DMS114 treated with DMSO at 0.1 percent for 48 hours (cell line): Measurements from ENCODE around the gene SDK1.

Experiments
- DNase-seq: peaks from one replicate; lab custom pipeline; 2025; ENCODE audit not compliant: unreplicated experiment; lab: John Stamatoyannopoulos, UW

Gene SDK1

GRCh38 chr7:4057289-4057616 lies 756.2 kb downstream of the SDK1 start:
- DNase-seq = no peak

- DNase-seq = no peak
Observed at GRCh38 chr7:4058158-4058557, 757.1 kb downstream of the SDK1 start.

DNA sequence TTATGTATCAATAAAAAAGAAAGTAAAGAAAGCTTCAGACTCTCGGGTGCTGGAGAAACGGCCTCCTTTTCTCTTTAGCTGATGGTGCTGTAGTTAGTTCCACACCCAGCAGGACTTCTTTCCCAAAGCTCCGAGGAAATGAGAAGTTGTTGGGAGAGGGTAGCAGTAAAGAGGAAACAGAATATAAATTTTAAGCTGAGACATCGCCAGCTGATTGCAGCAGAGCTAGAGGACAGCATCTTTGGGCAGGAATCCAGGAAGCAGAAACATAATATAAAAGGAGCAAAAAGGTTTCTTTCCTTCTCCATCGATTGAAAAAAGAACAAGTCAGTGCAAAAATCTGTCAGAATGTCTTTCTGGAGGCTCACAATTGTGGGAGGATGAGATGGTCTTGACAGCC lies 764.1 kb downstream of the SDK1 start:
- no peak for DNase-seq

- no peak for DNase-seq
Observed at GRCh38 chr7:4066206-4066605, 765.2 kb downstream of the SDK1 start.

DNA sequence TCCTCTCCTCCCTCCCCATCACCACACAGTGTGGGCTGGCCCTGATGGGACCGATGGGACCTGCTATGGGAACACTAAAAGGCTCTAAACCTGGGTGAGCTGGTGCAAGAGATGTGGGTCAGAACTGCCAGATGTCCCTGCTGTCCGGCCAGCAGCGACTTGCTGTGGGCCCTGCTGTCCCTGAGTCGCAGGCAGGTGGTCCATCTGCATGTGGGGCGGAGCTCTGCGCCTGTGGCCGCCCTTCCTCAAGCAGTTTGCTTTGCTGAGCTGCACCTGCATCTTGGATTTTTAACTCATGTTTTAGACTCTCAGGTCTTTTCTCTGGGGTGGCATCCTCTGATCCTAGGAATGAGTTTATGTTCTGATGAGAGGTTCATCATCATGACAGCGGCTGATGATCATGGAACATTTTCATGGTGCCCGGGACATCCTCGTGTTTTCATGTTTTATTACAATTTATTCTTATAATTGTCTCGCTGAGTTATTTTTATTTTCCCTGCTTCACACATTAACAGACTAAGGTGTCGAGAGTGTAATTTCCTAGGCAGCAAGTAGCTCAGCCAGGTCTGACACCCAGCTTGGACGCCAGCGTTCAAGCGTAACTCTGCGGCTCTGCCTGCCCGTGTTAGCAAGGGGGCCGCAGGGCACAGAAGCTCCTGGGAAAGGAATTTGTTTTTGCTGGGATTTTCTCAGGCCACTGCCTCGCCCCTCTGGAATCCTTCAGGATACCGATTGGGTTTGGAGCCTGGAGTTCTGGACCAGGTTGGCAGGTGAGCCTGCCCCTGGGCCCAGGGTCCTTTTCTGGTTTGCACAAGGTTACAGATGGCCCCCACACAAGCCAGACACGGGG lies 765.8 kb downstream of the SDK1 start:
- DNase-seq = no peak

DNA sequence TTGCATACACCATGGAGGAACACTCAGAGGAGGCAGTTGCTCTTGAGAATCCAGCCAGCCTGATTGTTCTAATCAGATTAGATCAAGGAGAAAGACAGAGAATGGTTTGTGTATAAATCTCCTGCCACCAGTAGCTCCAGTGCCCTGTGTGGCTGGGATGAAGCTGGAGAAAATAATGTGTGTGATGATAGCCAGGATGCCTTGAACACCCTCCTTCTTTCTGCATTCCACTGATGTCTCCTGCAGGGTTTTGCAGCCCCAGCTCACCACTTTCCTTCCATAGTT lies 766.4 kb downstream of the SDK1 start:
- DNase-seq = no peak

- no peak for DNase-seq
Observed at GRCh38 chr7:4067874-4068273, 766.8 kb downstream of the SDK1 start.

DNA sequence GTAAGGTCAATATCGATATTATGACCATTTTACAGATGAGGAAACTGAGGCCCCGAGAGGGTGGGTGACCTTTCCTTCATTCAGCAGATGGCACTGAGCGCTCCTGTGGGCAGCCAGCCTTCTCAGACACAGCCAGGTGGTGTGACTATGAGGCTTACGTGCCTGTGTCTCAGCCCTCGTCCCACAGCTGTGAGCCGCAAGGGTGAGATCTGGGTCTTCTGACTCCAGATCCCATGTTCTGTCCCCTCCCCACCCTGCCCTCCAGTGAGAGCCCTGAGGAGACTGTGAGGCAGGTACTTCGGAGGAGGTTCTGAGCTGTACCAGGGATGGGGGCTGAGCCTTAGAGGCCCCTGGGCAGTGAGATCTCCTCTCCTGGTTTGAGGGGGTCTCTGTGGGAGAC lies 767.2 kb downstream of the SDK1 start:
- no peak for DNase-seq

DNA sequence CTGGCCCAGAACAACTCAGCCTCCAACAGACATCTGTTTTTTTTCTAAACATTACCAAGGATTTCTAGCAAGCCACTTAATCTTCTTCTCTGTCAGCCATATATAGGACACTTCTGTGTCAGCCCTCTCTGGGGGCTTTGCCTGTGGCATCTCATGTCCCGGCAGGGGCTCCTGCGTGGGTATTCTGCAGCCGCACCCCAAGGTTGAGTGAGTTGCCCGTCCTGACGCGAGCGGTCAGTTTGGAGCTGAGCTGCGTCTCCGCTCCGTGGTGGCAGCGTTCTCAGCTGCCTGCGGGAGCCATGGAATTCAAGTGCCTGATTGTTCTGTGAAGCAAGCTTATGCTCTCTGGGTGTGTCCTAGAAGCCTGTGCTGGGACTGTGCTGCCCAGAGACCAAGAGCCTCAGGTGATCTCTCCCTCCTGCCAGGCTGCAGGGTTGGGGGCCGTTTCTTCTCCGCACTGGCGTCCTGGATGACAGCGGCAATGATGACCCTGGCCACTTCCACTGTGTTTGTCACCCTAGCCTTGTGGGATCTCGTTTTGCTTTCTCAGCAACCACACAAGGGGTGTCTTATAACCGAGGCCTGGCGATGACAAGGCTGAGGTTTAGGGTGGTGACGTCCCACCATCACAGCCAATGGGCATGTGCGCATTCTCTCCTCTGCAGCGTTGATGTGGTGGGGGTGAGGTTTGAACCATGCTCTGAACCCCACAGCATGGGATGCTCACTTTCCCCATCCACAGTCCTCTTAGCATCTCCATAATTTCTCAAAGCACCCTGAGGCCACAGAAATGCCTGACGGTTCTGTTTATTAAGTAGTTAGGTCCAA lies 768.4 kb downstream of the SDK1 start:
- DNase-seq = no peak

DNA sequence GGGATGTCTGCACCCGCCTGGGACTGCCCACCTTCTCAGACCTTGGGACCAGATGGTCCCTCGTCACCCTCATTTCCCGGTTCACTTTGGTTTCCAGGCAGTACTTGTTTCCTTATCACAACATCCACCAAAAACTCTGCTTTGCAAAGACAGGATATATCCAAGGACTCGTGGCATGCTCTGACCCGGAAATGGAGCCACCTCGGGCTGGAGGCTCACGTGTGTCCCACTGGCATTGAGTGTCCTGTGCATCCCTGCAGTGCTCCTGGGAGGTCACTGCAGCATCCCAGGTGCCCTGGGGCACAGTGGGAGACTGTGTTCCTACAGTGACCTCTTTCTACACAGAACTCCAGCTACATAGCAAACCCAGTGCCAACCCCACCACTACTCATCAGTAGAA lies 769.2 kb downstream of the SDK1 start:
- no peak for DNase-seq

DNA sequence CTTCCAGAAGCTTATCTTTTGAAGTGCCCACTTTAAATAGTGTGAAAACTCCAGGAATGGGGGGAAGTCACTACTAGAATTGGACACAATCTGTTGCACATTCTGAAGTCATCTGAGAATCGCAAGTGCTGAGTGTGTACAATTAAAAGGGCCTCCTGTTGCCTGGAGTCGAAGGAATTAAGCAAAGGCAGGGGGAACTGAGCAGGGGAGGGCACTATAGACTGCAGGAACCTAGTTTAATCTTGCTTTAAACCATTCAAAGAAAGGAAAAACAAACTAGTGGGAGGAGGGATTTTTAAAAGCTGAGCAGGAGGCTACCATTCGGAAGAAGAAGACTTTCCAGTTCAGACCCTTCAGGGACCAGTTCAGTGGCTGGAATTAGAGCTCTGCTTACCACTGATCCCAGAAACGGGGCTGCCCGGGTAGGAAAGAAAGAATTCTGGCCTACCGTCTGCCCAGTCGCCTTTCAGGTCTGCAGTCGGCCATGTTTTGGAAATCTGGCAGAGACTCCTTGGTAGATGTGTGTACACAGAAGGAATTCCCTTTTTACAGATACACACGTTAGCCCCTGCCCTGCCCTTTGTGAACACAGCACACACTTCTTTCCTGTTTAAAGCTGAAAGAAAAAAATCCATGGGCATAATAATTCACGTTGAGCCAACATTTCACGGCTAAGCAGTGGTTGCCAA lies 770.5 kb downstream of the SDK1 start:
- no peak for DNase-seq

GRCh38 chr7:4072161-4072925 lies 771.3 kb downstream of the SDK1 start:
- no peak for DNase-seq

GRCh38 chr7:4073052-4073451 lies 772.0 kb downstream of the SDK1 start:
- no peak for DNase-seq

GRCh38 chr7:4073750-4074149 lies 772.7 kb downstream of the SDK1 start:
- no peak for DNase-seq

GRCh38 chr7:4074407-4074806 lies 773.4 kb downstream of the SDK1 start:
- no peak for DNase-seq

- no peak for DNase-seq
Observed at GRCh38 chr7:4074994-4075393, 773.9 kb downstream of the SDK1 start.

DNA sequence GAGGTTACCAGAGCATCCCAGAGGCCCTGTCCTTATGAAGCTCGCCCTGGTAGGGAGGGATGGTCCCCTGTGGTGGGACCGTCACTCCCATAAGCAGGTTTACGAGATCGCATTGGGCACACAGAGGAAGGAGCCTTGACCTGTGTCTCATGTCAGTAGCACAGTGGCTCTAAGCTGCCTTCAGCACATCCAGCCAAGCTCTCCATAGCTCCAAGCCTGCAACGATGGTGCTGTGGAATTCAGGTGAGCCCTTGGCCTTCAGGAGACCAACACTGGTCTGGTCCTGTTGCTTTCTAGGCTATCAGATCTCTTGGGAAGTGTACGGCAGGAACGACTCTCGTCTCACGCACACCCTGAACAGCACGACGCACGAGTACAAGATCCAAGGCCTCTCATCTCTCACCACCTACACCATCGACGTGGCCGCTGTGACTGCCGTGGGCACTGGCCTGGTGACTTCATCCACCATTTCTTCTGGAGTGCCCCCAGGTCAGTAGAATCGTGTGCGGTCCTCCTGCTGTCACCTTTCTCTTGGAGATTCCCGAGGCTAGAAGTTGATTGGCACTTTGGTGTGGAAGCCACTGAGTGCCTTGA lies 775.7 kb downstream of the SDK1 start:
- DNase-seq = no peak

GRCh38 chr7:4077980-4078379 lies 776.9 kb downstream of the SDK1 start:
- DNase-seq = no peak

GRCh38 chr7:4078580-4078979 lies 777.5 kb downstream of the SDK1 start:
- no peak for DNase-seq

DNA sequence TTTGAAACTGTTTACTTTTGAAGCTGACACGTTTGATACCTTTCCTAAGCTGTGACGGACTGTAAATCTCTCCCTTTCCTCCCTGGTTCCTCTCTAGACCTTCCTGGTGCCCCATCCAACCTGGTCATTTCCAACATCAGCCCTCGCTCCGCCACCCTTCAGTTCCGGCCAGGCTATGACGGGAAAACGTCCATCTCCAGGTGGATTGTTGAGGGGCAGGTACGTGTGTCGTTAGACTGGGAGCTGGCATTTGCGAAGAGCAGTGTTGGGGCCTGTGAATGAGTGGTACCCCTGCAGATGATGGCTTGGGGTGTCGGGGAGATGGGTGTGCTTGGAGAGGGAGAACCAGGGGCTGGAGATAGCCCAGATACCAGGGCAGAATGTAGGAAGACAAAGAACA lies 778.3 kb downstream of the SDK1 start:
- DNase-seq = no peak

GRCh38 chr7:4079956-4080355 lies 778.9 kb downstream of the SDK1 start:
- DNase-seq = no peak
